ENCODE results near the gene LKAAEAR1. TPM values are rescaled to one million over a fixed set of nuclear protein-coding genes. Genes with fewer than 3 reads are reported as not detected.

Gene LKAAEAR1
- total RNA-seq, 2 donors from 2014 or later, result not detected

DNA sequence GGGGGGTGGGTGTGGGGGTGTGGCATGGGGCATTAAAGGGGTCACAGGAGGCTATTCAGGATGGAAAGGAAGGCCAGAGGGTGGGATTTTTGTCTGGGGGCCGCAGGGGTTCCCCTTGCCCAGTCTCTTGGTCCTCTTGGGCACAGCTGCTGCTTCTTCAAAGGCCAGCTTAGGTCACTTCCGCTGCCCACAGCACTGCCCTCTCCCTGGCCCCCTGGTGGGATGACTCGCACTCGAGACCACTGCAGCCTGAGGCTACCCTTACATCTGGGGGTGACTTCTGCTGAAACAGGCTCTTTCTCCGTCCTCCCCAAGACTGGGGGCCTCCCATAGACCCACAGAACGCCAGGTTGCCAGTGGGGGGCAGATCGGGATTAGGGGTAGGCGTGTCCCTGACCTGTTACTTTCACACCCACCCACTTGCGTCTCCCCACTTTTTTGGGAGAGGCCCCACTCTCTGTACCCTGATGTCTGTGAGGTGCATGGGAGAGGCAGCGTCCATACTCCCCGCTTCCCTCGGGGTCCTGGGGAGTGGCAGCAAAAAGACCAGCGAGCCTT lies 1.3 kb downstream of the LKAAEAR1 start:
- Mint-ChIP-seq H3K36me3 (ENCODE audit: low read depth) (no peaks in the 10 kb centered on the region), H3K9me3 (no peaks in the 10 kb centered on the region), H3K4me3 (peak overlapping the region; percentile 41), H3K27ac (no peak overlapping the region), H3K27me3 (ENCODE audit: insufficient read depth) (peaks cover 53% of the 10 kb centered on the region), H3K4me1 (peaks cover 19% of the 10 kb centered on the region)
- H3K36me3 ChIP-seq (ENCODE audit: control insufficient read depth, insufficient read depth, low read length), result no peaks in the 10 kb centered on the region
- WGBS, 2 experiments (ENCODE audit: insufficient coverage in 1 of 2, insufficient read length in 1 of 2), result 32 to 46% methylated on average over 8 to 13 of the region's 13 CpGs
- DNase-seq, result no peak
- TF ChIP-seq, protein P1, sequence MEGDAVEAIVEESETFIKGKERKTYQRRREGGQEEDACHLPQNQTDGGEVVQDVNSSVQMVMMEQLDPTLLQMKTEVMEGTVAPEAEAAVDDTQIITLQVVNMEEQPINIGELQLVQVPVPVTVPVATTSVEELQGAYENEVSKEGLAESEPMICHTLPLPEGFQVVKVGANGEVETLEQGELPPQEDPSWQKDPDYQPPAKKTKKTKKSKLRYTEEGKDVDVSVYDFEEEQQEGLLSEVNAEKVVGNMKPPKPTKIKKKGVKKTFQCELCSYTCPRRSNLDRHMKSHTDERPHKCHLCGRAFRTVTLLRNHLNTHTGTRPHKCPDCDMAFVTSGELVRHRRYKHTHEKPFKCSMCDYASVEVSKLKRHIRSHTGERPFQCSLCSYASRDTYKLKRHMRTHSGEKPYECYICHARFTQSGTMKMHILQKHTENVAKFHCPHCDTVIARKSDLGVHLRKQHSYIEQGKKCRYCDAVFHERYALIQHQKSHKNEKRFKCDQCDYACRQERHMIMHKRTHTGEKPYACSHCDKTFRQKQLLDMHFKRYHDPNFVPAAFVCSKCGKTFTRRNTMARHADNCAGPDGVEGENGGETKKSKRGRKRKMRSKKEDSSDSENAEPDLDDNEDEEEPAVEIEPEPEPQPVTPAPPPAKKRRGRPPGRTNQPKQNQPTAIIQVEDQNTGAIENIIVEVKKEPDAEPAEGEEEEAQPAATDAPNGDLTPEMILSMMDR (conservative IDR thresholded peaks at IDR 0.05), result no peak
- H3K4me3 ChIP-seq (ENCODE audit: low read length), result peak overlapping the region; percentile 40
- H3K9ac ChIP-seq (ENCODE audit: extremely low read depth, low read length, poor library complexity, severe bottlenecking), result no peak overlapping the region
- no peaks in the 10 kb centered on the region for H3K4me1 ChIP-seq (ENCODE audit: control insufficient read depth, insufficient read depth, low read length)
- no peak overlapping the region for H3K27ac ChIP-seq (ENCODE audit: low read depth, low read length)
- peaks cover 42% of the 10 kb centered on the region for H3K27me3 ChIP-seq (ENCODE audit: control insufficient read depth, insufficient read depth, low read length, poor library complexity, severe bottlenecking)
- H3K9me3 ChIP-seq (ENCODE audit: control insufficient read depth, low read length), result no peaks in the 10 kb centered on the region

DNA sequence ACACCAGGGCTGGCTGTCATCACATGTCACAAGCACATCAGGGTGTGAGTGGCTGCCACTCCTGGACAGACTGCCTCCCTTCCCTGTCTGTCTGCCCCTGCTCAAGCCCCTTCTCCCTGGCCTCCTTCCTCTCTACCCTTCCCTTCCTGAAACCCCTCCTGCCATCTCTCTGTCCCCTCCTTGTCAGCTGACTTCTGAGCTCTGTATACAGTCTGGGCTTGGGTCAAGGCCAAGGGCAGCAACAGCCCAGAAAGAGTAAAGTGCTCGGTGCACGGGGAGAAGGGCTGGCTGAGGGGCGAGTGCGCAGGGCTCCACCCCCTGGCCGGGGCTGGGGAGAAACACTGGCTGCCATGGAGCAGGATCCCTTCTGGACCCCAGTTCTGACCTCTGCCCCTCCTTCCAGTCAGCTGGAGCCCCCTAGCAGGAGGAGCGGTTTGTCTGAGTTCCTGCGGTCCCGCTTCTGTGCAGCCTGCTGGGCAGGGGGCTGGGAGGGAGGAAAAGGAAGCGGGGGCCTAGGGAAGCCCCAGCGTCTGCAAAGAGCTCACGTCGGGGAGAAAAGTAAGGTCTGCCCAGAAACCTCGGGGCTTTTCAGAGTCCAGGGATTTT lies 2.0 kb downstream of the LKAAEAR1 start:
- Mint-ChIP-seq H3K27me3 (ENCODE audit: insufficient read depth) (peaks cover 49% of the 10 kb centered on the region), H3K4me3 (peak overlapping the region; percentile 41), H3K36me3 (ENCODE audit: low read depth) (no peaks in the 10 kb centered on the region), H3K9me3 (no peaks in the 10 kb centered on the region), H3K4me1 (peaks cover 19% of the 10 kb centered on the region), H3K27ac (no peak overlapping the region)
- WGBS, 2 experiments (ENCODE audit: insufficient coverage in 1 of 2, insufficient read length in 1 of 2), result 34 to 47% methylated on average over 5 to 13 of the region's 13 CpGs
- TF ChIP-seq, protein P1 (conservative IDR thresholded peaks at IDR 0.05), result no peak
- no peak overlapping the region for H3K27ac ChIP-seq (ENCODE audit: low read depth, low read length)
- no peaks in the 10 kb centered on the region for H3K4me1 ChIP-seq (ENCODE audit: control insufficient read depth, insufficient read depth, low read length)
- no peak overlapping the region for H3K4me3 ChIP-seq (ENCODE audit: low read length)
- no peaks in the 10 kb centered on the region for H3K9me3 ChIP-seq (ENCODE audit: control insufficient read depth, low read length)
- no peaks in the 10 kb centered on the region for H3K36me3 ChIP-seq (ENCODE audit: control insufficient read depth, insufficient read depth, low read length)
- H3K9ac ChIP-seq (ENCODE audit: extremely low read depth, low read length, poor library complexity, severe bottlenecking), result no peak overlapping the region
- H3K27me3 ChIP-seq (ENCODE audit: control insufficient read depth, insufficient read depth, low read length, poor library complexity, severe bottlenecking), result peaks cover 40% of the 10 kb centered on the region
- DNase-seq, result peak; percentile 69

DNA sequence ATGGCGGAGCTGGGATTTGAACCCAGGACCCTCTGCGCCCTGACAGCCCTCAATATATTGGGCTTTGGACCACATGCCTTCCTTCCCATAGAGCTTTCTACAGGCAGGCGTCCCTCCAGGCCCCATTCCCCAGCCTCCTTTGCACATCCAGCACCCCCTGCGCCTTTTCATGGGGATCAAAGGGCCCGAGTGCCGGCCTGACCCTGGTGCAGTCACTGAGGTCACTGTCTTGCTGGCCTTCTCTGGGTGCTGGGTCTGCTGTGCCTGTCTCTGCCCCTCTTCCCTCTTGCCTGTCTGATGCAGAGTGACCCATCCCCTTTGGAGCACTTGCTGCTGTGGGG lies 2.6 kb downstream of the LKAAEAR1 start:
- Histone ChIP-seq H3K27ac (ENCODE audit: low read depth, low read length) (no peak overlapping the region), H3K27me3 (ENCODE audit: control insufficient read depth, insufficient read depth, low read length, poor library complexity, severe bottlenecking) (peaks cover 39% of the 10 kb centered on the region), H3K4me1 (ENCODE audit: control insufficient read depth, insufficient read depth, low read length) (no peaks in the 10 kb centered on the region), H3K36me3 (ENCODE audit: control insufficient read depth, insufficient read depth, low read length) (no peaks in the 10 kb centered on the region), H3K9me3 (ENCODE audit: control insufficient read depth, low read length) (no peaks in the 10 kb centered on the region), H3K9ac (ENCODE audit: extremely low read depth, low read length, poor library complexity, severe bottlenecking) (no peak overlapping the region), H3K4me3 (ENCODE audit: low read length) (no peak overlapping the region)
- DNase-seq, result no peak
- peaks cover 46% of the 10 kb centered on the region for H3K27me3 Mint-ChIP-seq (ENCODE audit: insufficient read depth)
- H3K27ac Mint-ChIP-seq, result no peak overlapping the region
- TF ChIP-seq, protein P1 (conservative IDR thresholded peaks at IDR 0.05), result no peak
- H3K9me3 Mint-ChIP-seq, result no peaks in the 10 kb centered on the region
- H3K4me1 Mint-ChIP-seq, result peaks cover 19% of the 10 kb centered on the region
- H3K4me3 Mint-ChIP-seq, result no peak overlapping the region
- no peaks in the 10 kb centered on the region for H3K36me3 Mint-ChIP-seq (ENCODE audit: low read depth)
- WGBS, 2 experiments (ENCODE audit: insufficient coverage in 1 of 2, insufficient read length in 1 of 2), result 89 to 92% methylated on average over 6 of the region's 6 CpGs
